Measurements from ENCODE around the gene DAPK2.

GRCh38 chr15:63894662-63894949 is 151.7 kb downstream of the DAPK2 start:
- TF ChIP-seq CTCF (IDR thresholded peaks at IDR 0.05): no peak
- TF ChIP-seq POLR2A (IDR thresholded peaks at IDR 0.05): no peak
